DOHH2 (cell line): ENCODE data around the gene ZNF576.

Experiments
- CTCF ChIP-seq: fragments of 200-600 bp; sonication (generic); IDR thresholded peaks from one replicate; pipeline ENCODE4 v1.5.1; 2014; ENCODE audit warnings: antibody characterized with exemption, mild to moderate bottlenecking, low read depth, low read length; ENCODE audit not compliant: poor library complexity, severe bottlenecking
- EZH2phosphoT487 ChIP-seq: fragments of 200-600 bp; sonication (generic); IDR thresholded peaks from 2 replicates; pipeline ENCODE4 v1.6.1; 2017; ENCODE audit warnings: borderline replicate concordance, mild to moderate bottlenecking, antibody characterized with exemption, low read length, moderate library complexity, mixed read lengths

GRCh38 chr19:43609872-43610271 is 13.5 kb downstream of the ZNF576 start:
- TF ChIP-seq CTCF, result no peak
- no peak for TF ChIP-seq EZH2phosphoT487
